ENCODE measurements around the gene KCNK7. TPM values are rescaled to one million over a fixed set of nuclear protein-coding genes. Genes with fewer than 3 reads are reported as not detected.

The KCNK7 gene
- total RNA-seq, 2 donors from 2014 or later = 0.52 to 0.79 TPM

GRCh38 chr11:65558002-65558929 lies 37.3 kb downstream of the KCNK7 start, which contains the start of gene LTBP3:
LTBP3 (minus strand) TSS chr11:65558359; CDS start chr11:65557959, 400 bp downstream.
- H3K27me3 Mint-ChIP-seq = no peaks in the 10 kb centered on the region
- H3K9me3 Mint-ChIP-seq = no peaks in the 10 kb centered on the region
- H3K27ac Mint-ChIP-seq = peak within 1 kb of the TSS; percentile 75
- peak; percentile 48 for ATAC-seq (replicated peaks)
- peak within 1 kb of the TSS; percentile 82 for H3K4me3 Mint-ChIP-seq
- H3K4me1 Mint-ChIP-seq = peaks cover 46% of the 10 kb centered on the region
- peaks cover 11% of the 10 kb centered on the region for H3K36me3 Mint-ChIP-seq (ENCODE audit: low read depth)

- ATAC-seq (replicated peaks) = peak; percentile 5
- H3K36me3 Mint-ChIP-seq (ENCODE audit: low read depth) = peaks cover 14% of the 10 kb centered on the region
- H3K9me3 Mint-ChIP-seq = no peaks in the 10 kb centered on the region
- peak overlapping the region; percentile 75 for H3K27ac Mint-ChIP-seq
- H3K4me3 Mint-ChIP-seq = peak overlapping the region; percentile 82
- H3K4me1 Mint-ChIP-seq = peaks cover 52% of the 10 kb centered on the region
- no peaks in the 10 kb centered on the region for H3K27me3 Mint-ChIP-seq
These were observed 38.2 kb downstream of the KCNK7 start for GRCh38 chr11:65557280-65558001.

- H3K4me1 Mint-ChIP-seq = peaks cover 55% of the 10 kb centered on the region
- no peaks in the 10 kb centered on the region for H3K9me3 Mint-ChIP-seq
- no peaks in the 10 kb centered on the region for H3K27me3 Mint-ChIP-seq
- peak overlapping the region; percentile 75 for H3K27ac Mint-ChIP-seq
- H3K4me3 Mint-ChIP-seq = peak overlapping the region; percentile 82
- peaks cover 22% of the 10 kb centered on the region for H3K36me3 Mint-ChIP-seq (ENCODE audit: low read depth)
- ATAC-seq (replicated peaks) = no peak
These were observed 38.9 kb downstream of the KCNK7 start for GRCh38 chr11:65556470-65557279.

- peak; percentile 52 for ATAC-seq (replicated peaks)
- no peaks in the 10 kb centered on the region for H3K9me3 Mint-ChIP-seq
- no peaks in the 10 kb centered on the region for H3K27me3 Mint-ChIP-seq
- H3K27ac Mint-ChIP-seq = peak overlapping the region; percentile 75
- H3K36me3 Mint-ChIP-seq (ENCODE audit: low read depth) = peaks cover 29% of the 10 kb centered on the region
- H3K4me3 Mint-ChIP-seq = peak overlapping the region; percentile 82
- H3K4me1 Mint-ChIP-seq = peaks cover 58% of the 10 kb centered on the region
These were observed 39.8 kb downstream of the KCNK7 start for GRCh38 chr11:65555693-65556231.

GRCh38 chr11:65554842-65555430 lies 40.7 kb downstream of the KCNK7 start:
- ATAC-seq (replicated peaks) = no peak
- H3K27ac Mint-ChIP-seq = peak overlapping the region; percentile 75
- H3K9me3 Mint-ChIP-seq = no peaks in the 10 kb centered on the region
- H3K4me3 Mint-ChIP-seq = peak overlapping the region; percentile 82
- peaks cover 37% of the 10 kb centered on the region for H3K36me3 Mint-ChIP-seq (ENCODE audit: low read depth)
- peaks cover 50% of the 10 kb centered on the region for H3K4me1 Mint-ChIP-seq
- no peaks in the 10 kb centered on the region for H3K27me3 Mint-ChIP-seq

- Mint-ChIP-seq H3K4me3 (peak overlapping the region; percentile 82), H3K36me3 (ENCODE audit: low read depth) (peaks cover 44% of the 10 kb centered on the region), H3K4me1 (peaks cover 45% of the 10 kb centered on the region), H3K27ac (peak overlapping the region; percentile 75), H3K9me3 (no peaks in the 10 kb centered on the region), H3K27me3 (no peaks in the 10 kb centered on the region)
- no peak for ATAC-seq (replicated peaks)
These were observed 41.4 kb downstream of the KCNK7 start for GRCh38 chr11:65554057-65554818.

GRCh38 chr11:65553301-65554001 lies 42.1 kb downstream of the KCNK7 start:
- no peaks in the 10 kb centered on the region for H3K9me3 Mint-ChIP-seq
- no peaks in the 10 kb centered on the region for H3K27me3 Mint-ChIP-seq
- no peak overlapping the region for H3K27ac Mint-ChIP-seq
- H3K4me1 Mint-ChIP-seq = peaks cover 46% of the 10 kb centered on the region
- ATAC-seq (replicated peaks) = peak; percentile 32
- H3K4me3 Mint-ChIP-seq = peak overlapping the region; percentile 30
- H3K36me3 Mint-ChIP-seq (ENCODE audit: low read depth) = peaks cover 52% of the 10 kb centered on the region

- Mint-ChIP-seq H3K27me3 (no peaks in the 10 kb centered on the region), H3K4me3 (peak overlapping the region; percentile 42), H3K27ac (peak overlapping the region; percentile 20), H3K4me1 (peaks cover 53% of the 10 kb centered on the region), H3K9me3 (no peaks in the 10 kb centered on the region), H3K36me3 (ENCODE audit: low read depth) (peaks cover 58% of the 10 kb centered on the region)
- ATAC-seq (replicated peaks) = no peak
These were observed 43.1 kb downstream of the KCNK7 start for GRCh38 chr11:65552388-65552951.

- Mint-ChIP-seq H3K4me1 (peaks cover 53% of the 10 kb centered on the region), H3K27ac (peak overlapping the region; percentile 20), H3K9me3 (no peaks in the 10 kb centered on the region), H3K27me3 (no peaks in the 10 kb centered on the region), H3K36me3 (ENCODE audit: low read depth) (peaks cover 60% of the 10 kb centered on the region), H3K4me3 (peak overlapping the region; percentile 42)
- peak; percentile 46 for ATAC-seq (replicated peaks)
These were observed 43.8 kb downstream of the KCNK7 start for GRCh38 chr11:65551572-65552387.

- H3K36me3 Mint-ChIP-seq (ENCODE audit: low read depth) = peaks cover 75% of the 10 kb centered on the region
- no peak for ATAC-seq (replicated peaks)
- H3K4me3 Mint-ChIP-seq = no peak overlapping the region
- H3K27ac Mint-ChIP-seq = no peak overlapping the region
- no peaks in the 10 kb centered on the region for H3K9me3 Mint-ChIP-seq
- H3K4me1 Mint-ChIP-seq = peaks cover 43% of the 10 kb centered on the region
- no peaks in the 10 kb centered on the region for H3K27me3 Mint-ChIP-seq
These were observed 46.5 kb downstream of the KCNK7 start for GRCh38 chr11:65549096-65549495.

GRCh38 chr11:65548395-65548794 lies 47.2 kb downstream of the KCNK7 start:
- Mint-ChIP-seq H3K27ac (peak overlapping the region; percentile 31), H3K9me3 (no peaks in the 10 kb centered on the region), H3K4me1 (peaks cover 43% of the 10 kb centered on the region), H3K36me3 (ENCODE audit: low read depth) (peaks cover 82% of the 10 kb centered on the region), H3K27me3 (no peaks in the 10 kb centered on the region), H3K4me3 (peak overlapping the region; percentile 85)
- no peak for ATAC-seq (replicated peaks)
